Keratinocyte (primary cell): ENCODE data around the gene DDX11. TPM values are rescaled to one million over a fixed set of nuclear protein-coding genes. Genes with fewer than 3 reads are reported as not detected.

Experiments used
- DNase-seq: peaks from one replicate; pipeline ENCODE4 v3.0.0-alpha.2; 2011; ENCODE audit warnings: low read depth, missing footprints, low spot score
- FAIRE-seq: peaks from 2 replicates; lab custom pipeline; 2011; peaks lifted over from hg19 to GRCh38; lab: Jason Lieb, UNC
- H2AFZ ChIP-seq: 2 replicates; pipeline ENCODE4 v1.6.0; 2012; ENCODE audit warnings: low read length, control low read depth, inconsistent platforms; ENCODE audit not compliant: control insufficient read depth
- H3K27ac ChIP-seq: 2 replicates; pipeline ENCODE4 v1.5.1; 2011; ENCODE audit warnings: low read length; ENCODE audit not compliant: control insufficient read depth, insufficient read depth
- H3K27me3 ChIP-seq: 3 replicates; pipeline ENCODE4 v1.6.0; 2011; ENCODE audit warnings: low read length; ENCODE audit not compliant: control insufficient read depth, insufficient read depth; ENCODE audit errors: extremely low read depth
- H3K36me3 ChIP-seq, 2 experiments: 2 replicates in 1 of 2; 3 replicates in 1 of 2; pipeline ENCODE4 v1.5.1; 2011; ENCODE audit warnings: low read length in 2 of 2, mild to moderate bottlenecking in 1 of 2; ENCODE audit not compliant: control insufficient read depth in 2 of 2, insufficient read depth in 2 of 2; ENCODE audit errors: extremely low read depth in 1 of 2
- H3K4me1 ChIP-seq: 3 replicates; pipeline ENCODE4 v1.5.1; 2011; ENCODE audit warnings: low read length; ENCODE audit not compliant: control insufficient read depth, insufficient read depth; ENCODE audit errors: extremely low read depth
- H3K4me2 ChIP-seq: 3 replicates; pipeline ENCODE4 v1.6.0; 2011; ENCODE audit warnings: low read depth, low read length; ENCODE audit not compliant: control insufficient read depth, insufficient read depth; ENCODE audit errors: extremely low read depth
- H3K4me3 ChIP-seq, 3 experiments: fragments of 200-600 bp in 1 of 3; sonication (generic) in 1 of 3; 2 replicates in 2 of 3; 3 replicates in 1 of 3; pipeline ENCODE4 v1.5.1; 2011 to 2016; ENCODE audit warnings: low read length in 3 of 3, mild to moderate bottlenecking in 3 of 3, control low read depth in 2 of 3, inconsistent platforms in 1 of 3, low read depth in 1 of 3, mixed read lengths in 1 of 3, mixed run types in 1 of 3, moderate library complexity in 1 of 3; ENCODE audit not compliant: control insufficient read depth in 2 of 3, insufficient read depth in 2 of 3; ENCODE audit errors: extremely low read depth in 1 of 3
- H3K79me2 ChIP-seq: 2 replicates; pipeline ENCODE4 v1.6.0; 2012; ENCODE audit warnings: low read length; ENCODE audit not compliant: control insufficient read depth, insufficient read depth
- H3K9ac ChIP-seq: 3 replicates; pipeline ENCODE4 v1.6.0; 2011; ENCODE audit warnings: low read length; ENCODE audit not compliant: control insufficient read depth, insufficient read depth; ENCODE audit errors: extremely low read depth
- H3K9me1 ChIP-seq: 3 replicates; pipeline ENCODE4 v1.6.0; 2011; ENCODE audit warnings: low read length; ENCODE audit not compliant: control insufficient read depth, insufficient read depth; ENCODE audit errors: extremely low read depth
- H3K9me3 ChIP-seq: 2 replicates; pipeline ENCODE4 v1.5.1; 2012; ENCODE audit warnings: low read depth, low read length; ENCODE audit not compliant: control insufficient read depth
- H4K20me1 ChIP-seq: 3 replicates; pipeline ENCODE4 v1.6.0; 2011; ENCODE audit warnings: low read length; ENCODE audit not compliant: control insufficient read depth, insufficient read depth; ENCODE audit errors: extremely low read depth
- EZH2 ChIP-seq: IDR thresholded peaks from one replicate; pipeline ENCODE4 v1.6.1; 2012; ENCODE audit warnings: inconsistent platforms, mild to moderate bottlenecking, low read length, moderate library complexity
- dilution Hi-C: fragments of 300-500 bp; cut with MboI; formaldehyde crosslinking; loops from one replicate; pipeline ENCODE4 v1.7.0; 2020; ENCODE audit warnings: low sequenced_read_pairs; ENCODE audit not compliant: extremely low pct_ligation_motif_present
- polyA plus RNA-seq, 5 experiments: library from polyadenylated mRNA; depleted of rRNA in 3 of 5; stranded (reverse) in 3 of 5; stranded (forward) in 1 of 5; unstranded in 1 of 5; fragments of >200 nt; gene quantifications; 1 replicate in 1 of 5; 2 replicates in 3 of 5; 3 replicates in 1 of 5; pipeline versions ENCODE4 v1.2.1 to v1.2.3, GENCODE V29; 2011 to 2012; ENCODE audit warnings: missing spikeins in 2 of 5, low read depth in 1 of 5, low replicate concordance in 1 of 5
- TF ChIP-seq, protein P1 (sequence below), 3 experiments: IDR thresholded peaks in 1 of 3; conservative IDR thresholded peaks in 1 of 3; optimal IDR thresholded peaks in 1 of 3; 2 replicates in 2 of 3; 3 replicates in 1 of 3; pipeline versions ENCODE3 to v1.5.1; 2011; ENCODE audit warnings: low read length in 3 of 3, mild to moderate bottlenecking in 3 of 3, moderate library complexity in 2 of 3, control low read depth in 1 of 3, inconsistent platforms in 1 of 3; ENCODE audit not compliant: insufficient read depth in 2 of 3; ENCODE audit errors: extremely low read depth in 1 of 3

The DDX11 gene
- polyA plus RNA-seq, 1 donor (not counting 4 experiments of a cell fraction or from before 2014, with no cell fraction given), result 11.2 TPM

DNA sequence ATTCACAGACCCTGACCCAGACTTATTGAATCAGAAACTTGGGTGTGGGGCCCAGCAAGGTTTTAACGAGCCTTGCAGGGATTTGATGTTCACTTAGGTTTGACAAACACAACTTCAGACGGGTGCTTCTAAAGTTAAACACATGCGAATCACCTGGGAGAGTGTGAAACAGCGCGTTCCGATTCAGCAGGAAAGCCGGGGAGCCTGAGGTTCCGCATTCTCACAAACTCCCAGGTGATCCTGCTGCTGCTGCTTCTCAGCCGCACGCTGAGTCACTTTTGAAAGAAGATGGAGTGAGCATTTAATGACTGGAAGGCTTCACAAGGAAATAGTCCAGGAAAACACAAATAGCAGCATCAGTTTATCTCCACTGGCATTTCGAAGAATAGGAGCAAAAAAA is 44.2 kb upstream of the DDX11 start:
- Histone ChIP-seq H3K79me2 (no peaks in the 10 kb centered on the region), H3K27ac (no peak overlapping the region), H3K27me3 (no peaks in the 10 kb centered on the region), H3K4me3 (no peak overlapping the region), H3K4me2 (no peak overlapping the region), H3K9ac (no peak overlapping the region), H3K4me1 (no peaks in the 10 kb centered on the region), H2AFZ (no peak overlapping the region), H3K9me3 (no peaks in the 10 kb centered on the region), H3K36me3 (no peaks in the 10 kb centered on the region), H3K9me1 (no peaks in the 10 kb centered on the region), H4K20me1 (no peaks in the 10 kb centered on the region)
- FAIRE-seq (no peak), DNase-seq (no peak)
- dilution Hi-C loops, result no loop called here
- no peak for TF ChIP-seq EZH2
- TF ChIP-seq, protein P1, sequence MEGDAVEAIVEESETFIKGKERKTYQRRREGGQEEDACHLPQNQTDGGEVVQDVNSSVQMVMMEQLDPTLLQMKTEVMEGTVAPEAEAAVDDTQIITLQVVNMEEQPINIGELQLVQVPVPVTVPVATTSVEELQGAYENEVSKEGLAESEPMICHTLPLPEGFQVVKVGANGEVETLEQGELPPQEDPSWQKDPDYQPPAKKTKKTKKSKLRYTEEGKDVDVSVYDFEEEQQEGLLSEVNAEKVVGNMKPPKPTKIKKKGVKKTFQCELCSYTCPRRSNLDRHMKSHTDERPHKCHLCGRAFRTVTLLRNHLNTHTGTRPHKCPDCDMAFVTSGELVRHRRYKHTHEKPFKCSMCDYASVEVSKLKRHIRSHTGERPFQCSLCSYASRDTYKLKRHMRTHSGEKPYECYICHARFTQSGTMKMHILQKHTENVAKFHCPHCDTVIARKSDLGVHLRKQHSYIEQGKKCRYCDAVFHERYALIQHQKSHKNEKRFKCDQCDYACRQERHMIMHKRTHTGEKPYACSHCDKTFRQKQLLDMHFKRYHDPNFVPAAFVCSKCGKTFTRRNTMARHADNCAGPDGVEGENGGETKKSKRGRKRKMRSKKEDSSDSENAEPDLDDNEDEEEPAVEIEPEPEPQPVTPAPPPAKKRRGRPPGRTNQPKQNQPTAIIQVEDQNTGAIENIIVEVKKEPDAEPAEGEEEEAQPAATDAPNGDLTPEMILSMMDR (optimal IDR thresholded peaks at IDR 0.05 in 1 of 3, IDR thresholded peaks at IDR 0.05 in 1 of 3, conservative IDR thresholded peaks at IDR 0.05 in 1 of 3; ENCODE audit: extremely low read depth in 1 of 3, insufficient read depth in 2 of 3, low read length in 3 of 3), result no peak

DNA sequence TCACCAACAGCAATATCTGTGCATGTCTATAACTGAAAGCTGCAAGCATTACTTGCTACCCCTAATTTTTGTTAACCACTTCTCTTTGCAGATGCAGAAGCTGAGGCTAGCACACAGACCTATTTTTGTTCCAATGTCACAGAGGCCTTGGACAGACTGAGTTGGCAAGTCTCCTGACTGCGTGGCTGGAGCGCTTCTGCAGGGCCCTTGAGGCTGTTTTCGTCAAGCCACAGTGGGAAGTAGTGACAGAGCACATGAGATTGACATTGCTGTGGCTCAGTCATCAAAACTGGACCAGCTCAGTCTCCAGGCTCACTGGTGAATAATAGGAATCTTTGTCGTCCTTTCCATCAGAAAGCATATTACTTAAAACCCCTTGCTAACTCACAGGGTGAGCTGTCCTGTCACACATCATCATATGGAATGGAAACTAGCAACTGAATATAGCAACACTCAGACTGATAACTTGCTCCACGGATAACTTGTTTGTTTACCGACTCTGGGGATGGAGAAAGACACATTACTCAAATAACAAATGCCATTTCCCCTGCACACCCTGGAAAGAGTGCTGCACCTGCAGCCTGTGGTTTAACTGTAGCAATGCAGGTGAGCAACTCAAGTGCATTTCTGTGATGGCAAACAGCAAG is 43.6 kb upstream of the DDX11 start:
- DNase-seq (no peak), FAIRE-seq (no peak)
- Histone ChIP-seq H2AFZ (no peak overlapping the region), H3K9ac (no peak overlapping the region), H3K36me3 (no peaks in the 10 kb centered on the region), H4K20me1 (no peaks in the 10 kb centered on the region), H3K4me1 (no peaks in the 10 kb centered on the region), H3K9me3 (no peaks in the 10 kb centered on the region), H3K27ac (no peak overlapping the region), H3K27me3 (no peaks in the 10 kb centered on the region), H3K9me1 (no peaks in the 10 kb centered on the region), H3K4me2 (no peak overlapping the region), H3K4me3 (no peak overlapping the region), H3K79me2 (no peaks in the 10 kb centered on the region)
- TF ChIP-seq, protein P1 (optimal IDR thresholded peaks at IDR 0.05 in 1 of 3, IDR thresholded peaks at IDR 0.05 in 1 of 3, conservative IDR thresholded peaks at IDR 0.05 in 1 of 3; ENCODE audit: extremely low read depth in 1 of 3, insufficient read depth in 2 of 3, low read length in 3 of 3), result no peak
- no peak for TF ChIP-seq EZH2
- dilution Hi-C loops, result no loop called here
